Left ventricle myocardium superior (tissue), 1 donor: ENCODE data around the gene WLS. TPM values are rescaled to one million over a fixed set of nuclear protein-coding genes. Genes with fewer than 3 reads are reported as not detected.

Source experiments
- microRNA-seq: library from miRNA; unstranded; fragments of <30 nt; microRNA quantifications from one replicate; pipeline ENCODE4 v1.2.0, GENCODE V29; 2020; ENCODE audit warnings: borderline number of aligned reads
- total RNA-seq: library from RNA; stranded (reverse); fragmentation: NEBNext Ultra II Directional; extraction: Animal tissue kit (Norgen Biotek cat#: 25700); gene quantifications from one replicate; pipeline ENCODE4 v1.2.1, GENCODE V29; 2021
- donor health status: DM: no; HTN: yes; CAD: no; lungs with severe emphysema.

Gene WLS
- total RNA-seq, 1 donor from 2014 or later: 75.0 TPM

Small RNA genes within 50 kb of the gene (microRNA-seq; reads per million reads assigned to microRNA genes)
- not detected for gene MIR1262

Other genes starting within 250 kb of the WLS start
- 9.7 TPM for gene DIRAS3, start 181.9 kb downstream of the WLS start, total RNA-seq
- not detected for gene RPE65, start 217.4 kb upstream of the WLS start, total RNA-seq